C4-2B (cell line): Measurements from ENCODE around the gene ARL14.
A peak's percentile ranks its signal among the peaks of the same experiment; 100 is the strongest.

Source experiments
- ZFX ChIP-seq: fragments of 450-650 bp; IDR thresholded peaks from 2 replicates; pipeline ENCODE4 v1.6.1; 2017
- TF ChIP-seq, protein P1 (sequence below): fragments of 450-650 bp; conservative IDR thresholded peaks from 2 replicates; pipeline ENCODE4 v1.5.1; 2017; ENCODE audit warnings: mild to moderate bottlenecking

DNA sequence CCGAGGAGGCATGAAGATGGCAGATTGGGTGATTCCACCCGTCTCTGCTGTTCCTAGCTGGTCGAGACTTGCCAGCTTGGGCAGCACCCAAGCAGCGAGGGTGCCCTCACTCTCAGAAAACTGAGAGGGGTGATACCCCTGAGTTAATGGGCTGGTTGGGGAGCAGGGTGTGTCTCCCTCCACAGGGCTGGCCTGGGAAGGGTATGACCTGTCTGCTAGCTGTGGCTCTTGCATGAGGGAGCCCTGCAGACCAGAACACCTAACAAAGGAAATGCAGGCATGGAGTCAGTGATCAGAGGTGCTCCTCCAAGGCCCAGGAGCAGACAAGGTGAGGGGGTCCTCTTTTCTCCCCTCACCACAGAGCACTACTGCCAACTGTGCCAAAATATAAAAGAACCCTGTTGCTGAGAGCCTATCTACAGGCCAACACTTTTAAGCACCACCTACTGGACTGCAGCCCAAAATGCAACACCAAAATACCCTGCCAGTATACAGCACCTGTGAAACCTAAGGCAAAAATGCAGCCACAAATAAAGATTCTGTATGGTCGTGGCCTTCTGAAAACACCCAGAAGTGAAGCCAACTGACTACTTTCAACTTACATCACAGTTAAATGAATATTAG is 43.3 kb downstream of the ARL14 start:
- TF ChIP-seq, protein P1, sequence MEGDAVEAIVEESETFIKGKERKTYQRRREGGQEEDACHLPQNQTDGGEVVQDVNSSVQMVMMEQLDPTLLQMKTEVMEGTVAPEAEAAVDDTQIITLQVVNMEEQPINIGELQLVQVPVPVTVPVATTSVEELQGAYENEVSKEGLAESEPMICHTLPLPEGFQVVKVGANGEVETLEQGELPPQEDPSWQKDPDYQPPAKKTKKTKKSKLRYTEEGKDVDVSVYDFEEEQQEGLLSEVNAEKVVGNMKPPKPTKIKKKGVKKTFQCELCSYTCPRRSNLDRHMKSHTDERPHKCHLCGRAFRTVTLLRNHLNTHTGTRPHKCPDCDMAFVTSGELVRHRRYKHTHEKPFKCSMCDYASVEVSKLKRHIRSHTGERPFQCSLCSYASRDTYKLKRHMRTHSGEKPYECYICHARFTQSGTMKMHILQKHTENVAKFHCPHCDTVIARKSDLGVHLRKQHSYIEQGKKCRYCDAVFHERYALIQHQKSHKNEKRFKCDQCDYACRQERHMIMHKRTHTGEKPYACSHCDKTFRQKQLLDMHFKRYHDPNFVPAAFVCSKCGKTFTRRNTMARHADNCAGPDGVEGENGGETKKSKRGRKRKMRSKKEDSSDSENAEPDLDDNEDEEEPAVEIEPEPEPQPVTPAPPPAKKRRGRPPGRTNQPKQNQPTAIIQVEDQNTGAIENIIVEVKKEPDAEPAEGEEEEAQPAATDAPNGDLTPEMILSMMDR = peak; percentile 24
- TF ChIP-seq ZFX = no peak
